Glutamatergic neuron (in vitro differentiated cells): ENCODE results near the gene AOX1. TPM values are rescaled to one million over a fixed set of nuclear protein-coding genes. Genes with fewer than 3 reads are reported as not detected.

Experiments used
- DNase-seq: peaks from one replicate; pipeline ENCODE4 v3.0.0; 2022
- H3K27ac Mint-ChIP-seq: one replicate; pipeline ENCODE4 v1.8.0; 2020; ENCODE audit warnings: mild to moderate bottlenecking, mixed read lengths, inconsistent platforms; ENCODE audit not compliant: unreplicated experiment
- H3K27me3 Mint-ChIP-seq: one replicate; pipeline ENCODE4 v1.8.0; 2020; ENCODE audit warnings: mild to moderate bottlenecking, moderate library complexity, mixed read lengths, inconsistent platforms; ENCODE audit not compliant: unreplicated experiment
- H3K36me3 Mint-ChIP-seq: one replicate; pipeline ENCODE4 v1.8.0; 2020; ENCODE audit warnings: mild to moderate bottlenecking, mixed read lengths, inconsistent platforms; ENCODE audit not compliant: unreplicated experiment
- H3K4me1 Mint-ChIP-seq: one replicate; pipeline ENCODE4 v1.8.0; 2020; ENCODE audit warnings: mild to moderate bottlenecking, low read depth, mixed read lengths, inconsistent platforms; ENCODE audit not compliant: unreplicated experiment
- H3K4me3 Mint-ChIP-seq: one replicate; pipeline ENCODE4 v1.8.0; 2020; ENCODE audit warnings: mild to moderate bottlenecking, mixed read lengths, inconsistent platforms; ENCODE audit not compliant: unreplicated experiment
- H3K9me3 Mint-ChIP-seq: one replicate; pipeline ENCODE4 v1.8.0; 2020; ENCODE audit warnings: mild to moderate bottlenecking, moderate library complexity, mixed read lengths, inconsistent platforms; ENCODE audit not compliant: unreplicated experiment
- CTCF ChIP-seq: fragments of 200-600 bp; sonication (generic); IDR thresholded peaks from one replicate; pipeline ENCODE4 v1.5.0; 2021; ENCODE audit not compliant: partially characterized antibody, unreplicated experiment
- total RNA-seq: library from RNA; stranded (reverse); fragmentation: NEBNext Ultra II Directional; extraction: Animal tissue kit (Norgen Biotek cat#: 25700); gene quantifications from one replicate; pipeline ENCODE4 v1.2.1, GENCODE V29; 2021; ENCODE audit not compliant: unreplicated experiment

Gene AOX1
- total RNA-seq, 1 donor from 2014 or later, result 0.32 TPM

- H3K4me1 Mint-ChIP-seq, result no peaks in the 10 kb centered on the region
- no peaks in the 10 kb centered on the region for H3K27me3 Mint-ChIP-seq
Measured at GRCh38 chr2:200575957-200576356, 9.9 kb upstream of the AOX1 start.

GRCh38 chr2:200577027-200577426 lies 8.8 kb upstream of the AOX1 start:
- Mint-ChIP-seq H3K4me3 (no peak overlapping the region), H3K27me3 (no peaks in the 10 kb centered on the region), H3K27ac (no peak overlapping the region), H3K36me3 (no peaks in the 10 kb centered on the region), H3K4me1 (no peaks in the 10 kb centered on the region), H3K9me3 (no peaks in the 10 kb centered on the region)
- DNase-seq, result no peak
- peak; percentile 35 for TF ChIP-seq CTCF

More at GRCh38 chr2:200575957-200576356, 9.9 kb upstream of the AOX1 start:
- no peak for TF ChIP-seq CTCF
- H3K36me3 Mint-ChIP-seq, result no peaks in the 10 kb centered on the region
- H3K4me3 Mint-ChIP-seq, result no peak overlapping the region
- H3K9me3 Mint-ChIP-seq, result no peaks in the 10 kb centered on the region
- DNase-seq, result no peak
- no peak overlapping the region for H3K27ac Mint-ChIP-seq

GRCh38 chr2:200578778-200579177 lies 7.0 kb upstream of the AOX1 start:
- TF ChIP-seq CTCF, result peak; percentile 41
- DNase-seq, result no peak
- Mint-ChIP-seq H3K27me3 (no peaks in the 10 kb centered on the region), H3K9me3 (no peaks in the 10 kb centered on the region), H3K36me3 (no peaks in the 10 kb centered on the region), H3K4me3 (no peak overlapping the region), H3K27ac (no peak overlapping the region), H3K4me1 (no peaks in the 10 kb centered on the region)

DNA sequence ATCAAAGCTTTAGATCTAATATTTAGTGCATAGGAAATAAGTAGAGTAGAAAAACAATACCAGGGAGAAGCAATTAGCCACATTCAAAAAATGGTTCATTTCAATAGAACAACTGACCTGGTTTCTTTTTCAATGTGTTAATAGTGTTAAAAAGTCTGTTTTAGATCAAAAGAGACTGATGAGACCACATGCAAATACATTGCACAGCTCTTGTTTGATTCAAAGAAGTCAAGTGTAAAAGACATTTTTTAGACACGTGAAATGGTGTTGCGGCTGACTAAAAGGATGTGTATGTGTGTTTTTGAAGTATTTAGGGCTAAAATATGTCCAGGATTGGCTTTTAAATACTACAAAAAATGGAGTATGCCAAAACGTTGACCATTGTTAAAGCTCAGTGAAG lies 1.2 kb upstream of the AOX1 start:
- no peak for DNase-seq
- Mint-ChIP-seq H3K9me3 (peaks cover 2% of the 10 kb centered on the region), H3K4me3 (no peak overlapping the region), H3K27me3 (peaks cover 6% of the 10 kb centered on the region), H3K27ac (no peak overlapping the region), H3K4me1 (peaks cover 3% of the 10 kb centered on the region), H3K36me3 (no peaks in the 10 kb centered on the region)
- TF ChIP-seq CTCF, result no peak

- TF ChIP-seq CTCF, result no peak
- Mint-ChIP-seq H3K9me3 (peaks cover 4% of the 10 kb centered on the region), H3K27me3 (peaks cover 6% of the 10 kb centered on the region), H3K4me1 (peaks cover 3% of the 10 kb centered on the region), H3K36me3 (no peaks in the 10 kb centered on the region), H3K27ac (no peak overlapping the region), H3K4me3 (peak overlapping the region; percentile 95)
- DNase-seq, result no peak
Measured at GRCh38 chr2:200585340-200585729, 479 bp upstream of the AOX1 start.
